Activated naive CD8-positive, alpha-beta T cell treated with anti-CD3 and anti-CD28 coated beads, Interleukin-2, amount 50 U/mL, for 24 hours (primary cell): ENCODE measurements around the gene LDLRAD3.

ENCODE experiments used
- ATAC-seq: fragments of 150-1000 bp; cut with Tn5 transposase; one replicate; pipeline ENCODE4 v1.10.0; 2021
- DNase-seq: peaks from one replicate; pipeline ENCODE4 v3.0.0; 2021
- H3K27ac Mint-ChIP-seq: one replicate; pipeline ENCODE4 v1.8.0; 2021; ENCODE audit warnings: mild to moderate bottlenecking, mixed read lengths
- H3K27me3 Mint-ChIP-seq: one replicate; pipeline ENCODE4 v1.8.0; 2021; ENCODE audit warnings: mixed read lengths
- H3K36me3 Mint-ChIP-seq: one replicate; pipeline ENCODE4 v1.8.0; 2021; ENCODE audit warnings: low read depth, mixed read lengths
- H3K4me1 Mint-ChIP-seq: one replicate; pipeline ENCODE4 v1.8.0; 2021; ENCODE audit warnings: mixed read lengths
- H3K4me3 Mint-ChIP-seq: one replicate; pipeline ENCODE4 v1.8.0; 2021; ENCODE audit warnings: mild to moderate bottlenecking, moderate library complexity, mixed read lengths
- H3K9me3 Mint-ChIP-seq: one replicate; pipeline ENCODE4 v1.8.0; 2021; ENCODE audit warnings: mixed read lengths

LDLRAD3 gene

GRCh38 chr11:36193721-36194120, 249.9 kb downstream of the LDLRAD3 start:
- no peaks in the 10 kb centered on the region for H3K9me3 Mint-ChIP-seq
- ATAC-seq: no peak
- H3K27me3 Mint-ChIP-seq: no peaks in the 10 kb centered on the region
- H3K36me3 Mint-ChIP-seq: no peaks in the 10 kb centered on the region
- no peak overlapping the region for H3K4me3 Mint-ChIP-seq
- no peak for DNase-seq
- no peak overlapping the region for H3K27ac Mint-ChIP-seq
- H3K4me1 Mint-ChIP-seq: no peaks in the 10 kb centered on the region

DNA sequence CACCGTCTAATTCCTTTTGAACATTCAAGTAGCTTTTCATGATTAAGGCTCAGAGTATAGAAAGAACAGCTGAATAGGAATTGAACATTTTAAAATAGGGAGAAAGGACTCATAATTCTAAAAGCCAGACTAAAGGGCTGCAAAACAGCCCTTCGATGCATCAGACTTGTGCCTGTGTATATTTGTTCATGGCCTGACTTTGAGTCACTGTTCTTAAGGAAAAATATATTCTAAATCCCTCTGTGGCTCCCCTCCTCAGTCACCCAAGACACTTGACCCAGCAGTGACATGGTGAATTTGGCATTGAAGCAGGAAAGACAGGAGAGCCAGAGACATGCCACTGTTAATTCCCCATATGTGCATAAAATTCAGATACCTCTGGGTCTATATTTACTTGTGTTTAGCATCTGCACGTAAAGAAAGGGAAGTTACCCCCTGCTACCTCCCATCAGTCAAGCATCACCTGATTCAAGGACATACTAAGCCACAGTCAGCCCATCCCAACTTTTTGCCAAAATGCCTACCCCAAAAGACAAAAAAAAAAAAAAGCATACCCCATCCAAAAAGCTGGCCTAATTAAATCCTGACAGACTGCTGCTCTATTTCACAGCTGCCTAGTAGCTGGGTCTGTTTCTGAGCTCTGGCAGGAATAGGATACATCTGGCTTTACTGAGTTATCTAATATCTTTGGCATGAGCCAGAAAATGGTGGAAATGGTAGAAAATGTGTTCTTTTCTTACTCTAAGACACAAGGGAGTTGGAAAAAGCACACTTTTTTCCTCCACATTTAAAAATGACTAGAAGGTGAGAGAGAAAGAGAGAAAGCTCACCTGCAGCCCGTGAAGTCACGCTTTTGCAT, 251.9 kb downstream of the LDLRAD3 start:
- no peaks in the 10 kb centered on the region for H3K36me3 Mint-ChIP-seq

DNA sequence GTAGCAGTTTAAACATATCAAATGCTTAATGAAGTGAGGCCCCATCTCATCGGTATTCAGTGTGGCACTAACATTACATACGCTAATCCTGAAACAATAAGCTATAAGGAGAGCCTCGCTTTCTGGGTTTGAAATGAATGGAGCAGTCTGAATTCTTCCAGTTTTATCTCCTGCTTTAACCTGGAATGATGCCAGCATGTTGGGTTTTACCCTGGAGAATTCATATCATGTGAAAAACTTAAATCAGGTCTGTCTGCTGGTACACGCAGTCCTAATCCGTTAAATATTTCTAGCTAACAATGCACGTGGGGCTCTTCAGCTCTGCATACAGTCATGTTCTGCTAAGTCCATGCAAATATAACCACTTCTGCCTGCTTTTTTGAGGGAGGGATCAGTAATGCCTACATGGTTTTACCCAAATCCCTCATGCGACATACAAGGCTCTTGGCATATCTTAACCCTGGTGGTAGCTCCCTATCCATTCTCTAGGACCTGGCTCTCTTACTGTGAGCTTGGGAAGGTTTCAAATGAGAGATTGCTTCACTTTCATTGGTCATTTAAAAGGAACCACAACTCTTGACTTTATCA, 252.6 kb downstream of the LDLRAD3 start:
- no peaks in the 10 kb centered on the region for H3K4me1 Mint-ChIP-seq
- H3K36me3 Mint-ChIP-seq: no peaks in the 10 kb centered on the region
- DNase-seq: no peak
- peaks cover 6% of the 10 kb centered on the region for H3K27me3 Mint-ChIP-seq
- no peaks in the 10 kb centered on the region for H3K9me3 Mint-ChIP-seq
- ATAC-seq: no peak
- no peak overlapping the region for H3K4me3 Mint-ChIP-seq
- H3K27ac Mint-ChIP-seq: no peak overlapping the region

More for the DNA sequence above, 251.9 kb downstream of the LDLRAD3 start:
- no peak overlapping the region for H3K27ac Mint-ChIP-seq
- H3K4me3 Mint-ChIP-seq: no peak overlapping the region
- no peak for DNase-seq
- peaks cover 4% of the 10 kb centered on the region for H3K27me3 Mint-ChIP-seq
- H3K9me3 Mint-ChIP-seq: no peaks in the 10 kb centered on the region
- H3K4me1 Mint-ChIP-seq: no peaks in the 10 kb centered on the region
- ATAC-seq: no peak

DNA sequence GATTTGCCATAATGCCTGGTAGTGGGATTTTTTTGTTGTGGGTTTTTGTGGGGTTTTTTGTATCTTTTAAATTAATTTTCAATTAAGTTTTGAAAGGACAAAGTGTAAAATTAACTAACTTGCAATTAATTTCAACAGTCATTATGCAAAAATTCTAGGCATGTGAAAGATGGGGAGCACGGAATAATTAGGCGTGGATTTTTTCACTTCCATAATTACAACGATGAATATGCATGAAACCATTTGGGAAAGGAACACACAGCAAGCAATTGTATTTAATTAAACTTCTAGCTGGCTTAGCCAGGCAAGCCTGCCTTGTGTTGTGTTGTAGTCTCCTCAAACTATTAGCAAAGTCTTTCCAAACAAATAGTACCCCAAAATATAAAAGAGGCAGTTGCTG, 257.5 kb downstream of the LDLRAD3 start:
- Mint-ChIP-seq H3K27me3 (peaks cover 6% of the 10 kb centered on the region), H3K27ac (no peak overlapping the region), H3K9me3 (no peaks in the 10 kb centered on the region), H3K4me3 (no peak overlapping the region), H3K4me1 (no peaks in the 10 kb centered on the region), H3K36me3 (no peaks in the 10 kb centered on the region)
- no peak for ATAC-seq
- no peak for DNase-seq

DNA sequence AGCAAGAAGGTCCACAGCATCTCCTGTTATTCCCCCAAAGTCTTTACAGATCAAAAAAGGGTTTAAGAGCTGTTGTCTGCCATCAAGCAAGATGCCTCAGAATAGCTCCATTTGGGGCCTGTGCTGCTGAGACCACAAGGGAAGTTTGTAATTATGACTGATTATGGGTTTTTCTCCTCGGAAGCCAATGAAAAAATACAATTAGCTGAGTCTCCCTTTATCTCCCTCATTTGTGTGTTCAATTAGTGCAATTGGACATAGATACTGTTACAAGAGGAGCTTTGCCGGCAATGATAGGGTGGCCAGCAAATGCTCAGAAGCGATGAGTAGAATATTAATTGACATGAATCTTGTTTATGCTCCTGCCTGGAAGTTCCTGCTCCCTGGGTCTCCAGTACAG, 261.7 kb downstream of the LDLRAD3 start:
- Mint-ChIP-seq H3K9me3 (no peaks in the 10 kb centered on the region), H3K36me3 (no peaks in the 10 kb centered on the region), H3K27me3 (peaks cover 6% of the 10 kb centered on the region), H3K4me1 (no peaks in the 10 kb centered on the region), H3K27ac (no peak overlapping the region), H3K4me3 (no peak overlapping the region)
- DNase-seq: no peak
- ATAC-seq: no peak

DNA sequence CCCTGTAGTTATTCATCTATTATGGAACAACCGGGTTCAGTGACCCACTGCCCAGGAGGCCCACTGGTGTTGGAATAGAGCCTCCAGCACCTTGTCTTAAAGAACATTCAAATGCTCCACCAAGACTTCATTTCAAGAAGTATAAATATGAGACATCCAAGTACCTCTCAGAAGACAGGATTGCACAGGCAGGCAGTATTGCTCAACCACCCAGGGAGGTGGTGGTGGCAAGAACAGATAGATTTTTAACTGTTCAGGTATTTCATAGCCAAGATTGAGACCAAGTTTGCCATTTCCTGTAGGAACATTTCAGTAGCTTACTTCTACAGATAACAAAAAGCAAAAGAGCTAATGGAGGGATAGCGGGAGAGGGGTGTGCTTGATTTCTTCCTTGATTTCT, 266.7 kb downstream of the LDLRAD3 start:
- no peaks in the 10 kb centered on the region for H3K9me3 Mint-ChIP-seq
- H3K27ac Mint-ChIP-seq: no peak overlapping the region
- H3K36me3 Mint-ChIP-seq: no peaks in the 10 kb centered on the region
- H3K4me1 Mint-ChIP-seq: no peaks in the 10 kb centered on the region
- H3K4me3 Mint-ChIP-seq: no peak overlapping the region
- no peak for DNase-seq
- peaks cover 9% of the 10 kb centered on the region for H3K27me3 Mint-ChIP-seq
- ATAC-seq: no peak

GRCh38 chr11:36211761-36212430, 268.0 kb downstream of the LDLRAD3 start:
- H3K9me3 Mint-ChIP-seq: no peaks in the 10 kb centered on the region
- no peaks in the 10 kb centered on the region for H3K4me1 Mint-ChIP-seq
- H3K4me3 Mint-ChIP-seq: no peak overlapping the region
- ATAC-seq (no peak), DNase-seq (no peak)
- H3K27me3 Mint-ChIP-seq: peaks cover 9% of the 10 kb centered on the region
- no peaks in the 10 kb centered on the region for H3K36me3 Mint-ChIP-seq
- H3K27ac Mint-ChIP-seq: no peak overlapping the region

DNA sequence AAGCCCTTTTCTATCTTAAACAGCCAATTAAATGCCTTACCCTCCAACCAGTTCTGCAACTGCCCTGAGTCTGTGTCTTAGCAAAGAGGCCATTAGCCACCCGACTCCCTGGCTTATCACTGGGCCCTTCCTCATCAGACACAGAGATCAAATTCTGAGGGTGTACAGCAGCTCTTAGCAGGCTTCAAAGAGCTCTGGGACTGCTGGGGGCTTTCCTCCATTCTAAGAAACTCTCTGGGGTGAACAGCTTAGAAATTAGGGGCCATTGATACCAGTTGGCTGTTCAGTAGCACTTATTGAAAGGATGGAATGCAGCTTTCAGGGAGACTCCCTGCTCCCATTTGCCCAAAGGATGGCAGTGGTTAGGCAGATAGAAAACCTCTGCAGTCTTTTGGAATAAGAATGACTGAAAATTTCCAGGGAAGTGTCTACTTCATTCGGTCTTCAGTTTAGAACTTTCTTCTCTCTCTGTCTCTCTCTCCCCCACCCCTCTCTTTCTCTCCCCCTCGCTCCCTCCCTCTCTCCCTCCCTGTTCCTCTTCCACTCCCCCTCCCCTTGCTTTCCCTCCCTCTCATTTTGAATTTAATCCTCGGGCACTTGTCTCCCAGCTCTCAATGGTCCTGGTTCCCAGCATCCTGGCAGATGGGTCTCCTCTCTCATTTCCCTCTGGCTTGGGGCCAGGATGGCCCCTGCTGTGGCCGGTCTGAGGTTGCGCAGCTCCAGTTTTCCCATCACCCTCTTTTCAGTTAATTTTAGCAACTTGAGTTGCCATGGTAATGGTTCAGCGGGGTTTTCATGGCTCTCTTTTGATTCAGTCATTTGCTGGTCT, 268.9 kb downstream of the LDLRAD3 start:
- peaks cover 6% of the 10 kb centered on the region for H3K27me3 Mint-ChIP-seq
- H3K36me3 Mint-ChIP-seq: no peaks in the 10 kb centered on the region
- ATAC-seq (no peak), DNase-seq (no peak)
- no peak overlapping the region for H3K27ac Mint-ChIP-seq
- H3K9me3 Mint-ChIP-seq: no peaks in the 10 kb centered on the region
- H3K4me1 Mint-ChIP-seq: no peaks in the 10 kb centered on the region
- no peak overlapping the region for H3K4me3 Mint-ChIP-seq

GRCh38 chr11:36213393-36213840, 269.6 kb downstream of the LDLRAD3 start:
- Mint-ChIP-seq H3K9me3 (no peaks in the 10 kb centered on the region), H3K36me3 (no peaks in the 10 kb centered on the region), H3K4me1 (no peaks in the 10 kb centered on the region), H3K27me3 (peaks cover 6% of the 10 kb centered on the region), H3K4me3 (no peak overlapping the region), H3K27ac (no peak overlapping the region)
- DNase-seq (no peak), ATAC-seq (no peak)

- DNase-seq (no peak), ATAC-seq (no peak)
- Mint-ChIP-seq H3K4me1 (no peaks in the 10 kb centered on the region), H3K36me3 (no peaks in the 10 kb centered on the region), H3K27me3 (peaks cover 6% of the 10 kb centered on the region), H3K4me3 (no peak overlapping the region), H3K9me3 (no peaks in the 10 kb centered on the region), H3K27ac (no peak overlapping the region)
Measured at GRCh38 chr11:36214480-36214879, 270.6 kb downstream of the LDLRAD3 start.

DNA sequence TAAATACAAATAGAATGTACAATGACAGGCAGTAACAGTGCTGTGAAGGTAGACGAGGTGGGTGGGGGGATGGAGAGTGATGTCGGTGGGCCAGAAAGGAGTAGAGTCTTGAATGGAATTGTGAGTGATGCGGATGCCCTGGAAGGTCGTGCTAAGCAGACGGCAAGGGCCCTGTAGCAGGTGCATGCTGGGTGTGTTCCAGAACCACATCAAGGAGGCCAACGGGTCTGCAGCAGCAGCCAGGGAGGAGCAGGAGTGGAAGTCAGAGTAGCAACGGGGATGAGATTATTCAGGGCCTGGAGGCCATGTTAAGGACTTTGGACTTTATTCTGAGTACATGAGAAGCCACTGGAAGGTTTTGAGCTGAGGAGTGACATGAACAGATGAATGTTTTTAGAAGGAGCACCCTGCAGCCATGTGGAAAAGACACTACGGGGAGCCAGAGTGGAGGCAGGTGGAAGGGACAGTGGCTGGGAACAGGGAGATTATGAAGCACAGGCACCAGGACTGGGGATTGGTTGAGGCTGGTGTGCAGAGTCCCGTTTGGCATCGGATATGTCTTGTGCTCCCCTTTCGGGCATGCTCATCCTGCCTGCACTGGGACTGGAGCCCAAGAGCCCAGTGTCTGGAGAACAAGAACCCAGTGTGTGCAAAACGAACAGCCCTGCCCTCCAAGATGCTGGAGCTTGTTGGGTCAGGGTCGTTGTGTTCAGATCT, 271.3 kb downstream of the LDLRAD3 start:
- peaks cover 6% of the 10 kb centered on the region for H3K27me3 Mint-ChIP-seq
- H3K27ac Mint-ChIP-seq: no peak overlapping the region
- no peaks in the 10 kb centered on the region for H3K36me3 Mint-ChIP-seq
- no peaks in the 10 kb centered on the region for H3K9me3 Mint-ChIP-seq
- no peak for DNase-seq
- H3K4me1 Mint-ChIP-seq: no peaks in the 10 kb centered on the region
- H3K4me3 Mint-ChIP-seq: no peak overlapping the region
- no peak for ATAC-seq

DNA sequence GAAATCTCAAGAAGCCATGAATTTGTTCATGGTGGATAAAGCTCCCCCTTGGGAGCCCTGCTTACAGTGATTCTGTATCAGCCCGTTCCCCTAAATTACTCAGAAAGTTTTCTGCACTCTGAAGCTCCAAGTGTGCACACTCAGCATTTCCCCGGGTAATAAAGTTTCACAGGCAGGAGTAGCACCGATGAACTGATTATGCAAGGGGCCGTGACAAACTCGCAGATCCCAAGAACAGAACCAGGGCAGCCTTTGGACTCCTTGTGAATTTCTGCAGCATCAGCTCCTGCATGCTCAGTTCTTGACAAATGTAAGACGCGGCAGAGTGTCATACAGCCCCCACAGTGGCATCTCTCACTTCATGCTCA, 271.8 kb downstream of the LDLRAD3 start:
- H3K27ac Mint-ChIP-seq: no peak overlapping the region
- ATAC-seq (no peak), DNase-seq (no peak)
- H3K4me3 Mint-ChIP-seq: no peak overlapping the region
- peaks cover 6% of the 10 kb centered on the region for H3K27me3 Mint-ChIP-seq
- H3K4me1 Mint-ChIP-seq: no peaks in the 10 kb centered on the region
- H3K36me3 Mint-ChIP-seq: no peaks in the 10 kb centered on the region
- no peaks in the 10 kb centered on the region for H3K9me3 Mint-ChIP-seq

DNA sequence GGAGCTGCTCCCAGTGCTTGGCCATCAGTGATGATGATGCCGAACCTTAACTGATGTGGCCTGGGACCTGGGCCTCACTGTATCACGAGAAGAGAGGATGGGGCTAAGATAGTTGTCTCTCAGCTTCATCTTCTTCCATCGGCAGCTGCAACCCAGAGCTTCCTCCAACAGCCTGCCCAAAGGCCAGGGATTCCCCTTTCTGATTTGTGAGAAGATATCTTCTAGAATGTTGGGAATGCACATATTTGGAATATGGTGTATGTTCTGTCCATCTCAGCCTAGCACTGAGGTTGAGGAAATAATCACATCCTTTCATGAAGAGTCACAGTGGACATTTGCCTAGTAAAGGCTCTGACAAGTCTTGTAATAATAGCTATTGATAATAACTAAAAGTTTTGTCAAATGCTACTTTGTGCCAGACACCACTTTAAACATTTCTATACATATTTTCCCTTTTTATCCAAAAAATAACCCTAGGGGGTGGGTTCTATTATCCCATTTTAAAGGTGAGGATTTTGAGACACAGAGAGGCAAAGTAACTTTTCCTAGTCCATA, 272.3 kb downstream of the LDLRAD3 start:
- Mint-ChIP-seq H3K4me1 (no peaks in the 10 kb centered on the region), H3K27ac (no peak overlapping the region), H3K27me3 (peaks cover 6% of the 10 kb centered on the region), H3K4me3 (no peak overlapping the region), H3K36me3 (no peaks in the 10 kb centered on the region), H3K9me3 (no peaks in the 10 kb centered on the region)
- no peak for DNase-seq
- no peak for ATAC-seq
